22Rv1 (cell line): Measurements from ENCODE around the gene SIL1.

Source experiments
- H3K27ac ChIP-seq: fragments of 450-650 bp; 2 replicates; pipeline ENCODE4 v1.5.1; 2017
- CTCF ChIP-seq: fragments of 450-650 bp; IDR thresholded peaks from 2 replicates; pipeline ENCODE4 v1.5.1; 2017; ENCODE audit warnings: mild to moderate bottlenecking
- ZFX ChIP-seq: fragments of 450-650 bp; IDR thresholded peaks from 2 replicates; pipeline ENCODE4 v1.6.1; 2017; ENCODE audit warnings: antibody characterized with exemption, borderline replicate concordance

Gene SIL1

GRCh38 chr5:138978581-138978980, 219.6 kb downstream of the SIL1 start:
- H3K27ac ChIP-seq = no peak overlapping the region
- TF ChIP-seq CTCF = no peak
- no peak for TF ChIP-seq ZFX

- TF ChIP-seq ZFX (no peak), CTCF (no peak)
- no peak overlapping the region for H3K27ac ChIP-seq
Observed at GRCh38 chr5:138978080-138978479, 220.1 kb downstream of the SIL1 start.

- TF ChIP-seq CTCF (no peak), ZFX (no peak)
- H3K27ac ChIP-seq = no peak overlapping the region
Observed at GRCh38 chr5:138975098-138975847, 222.9 kb downstream of the SIL1 start.

- TF ChIP-seq CTCF = no peak
- TF ChIP-seq ZFX = no peak
- H3K27ac ChIP-seq = no peak overlapping the region
Observed at GRCh38 chr5:138974227-138975063, 223.7 kb downstream of the SIL1 start.

GRCh38 chr5:138972836-138973235, 225.3 kb downstream of the SIL1 start:
- no peak for TF ChIP-seq ZFX
- no peak for TF ChIP-seq CTCF
- no peak overlapping the region for H3K27ac ChIP-seq

GRCh38 chr5:138972230-138972629, 225.9 kb downstream of the SIL1 start:
- TF ChIP-seq CTCF = no peak
- no peak for TF ChIP-seq ZFX
- no peak overlapping the region for H3K27ac ChIP-seq
